Naive thymus-derived CD4-positive, alpha-beta T cell (primary cell): Measurements from ENCODE around the gene CETN1. TPM values are rescaled to one million over a fixed set of nuclear protein-coding genes. Genes with fewer than 3 reads are reported as not detected.
A peak's percentile ranks its signal among the peaks of the same experiment; 100 is the strongest.

ENCODE experiments used
- ATAC-seq: fragments of 150-1000 bp; cut with Tn5 transposase; 2 replicates; pipeline ENCODE4 v1.10.0; 2021; ENCODE audit warnings: mild to moderate bottlenecking, moderate library complexity
- CTCF ChIA-PET: fragments of 350-600 bp; sonication (Branson Sonifier 250); formaldehyde crosslinking; loops from one replicate; lab custom pipeline; 2021; ENCODE audit warnings: antibody characterized with exemption; lab: Charles Lee
- POLR2A ChIA-PET: fragments of 350-600 bp; sonication (Branson Sonifier 250); formaldehyde crosslinking; loops from one replicate; lab custom pipeline; 2021; ENCODE audit warnings: antibody characterized with exemption, inconsistent platforms; lab: Charles Lee
- DNase-seq, 9 donors: peaks; one replicate each; pipeline versions ENCODE4 v3.0.0 to v3.0.0-alpha.2; 2020 to 2022; ENCODE audit warnings: mixed read lengths in 1 of 9
- H3K27ac ChIP-seq: one replicate; pipeline ENCODE4 v1.7.0; 2013; ENCODE audit warnings: mild to moderate bottlenecking, low read depth, low read length, moderate library complexity
- H3K27me3 ChIP-seq, 2 donors: one replicate each; pipeline ENCODE4 v1.7.0; 2013; ENCODE audit warnings: low read length in 2 of 2, mild to moderate bottlenecking in 2 of 2, moderate library complexity in 2 of 2; ENCODE audit not compliant: control insufficient read depth in 2 of 2, insufficient read depth in 2 of 2
- H3K36me3 ChIP-seq, 3 experiments: 1 replicate in 2 of 3; 2 replicates in 1 of 3; pipeline ENCODE4 v1.7.0; 2013; ENCODE audit warnings: low read length in 3 of 3, mild to moderate bottlenecking in 3 of 3, moderate library complexity in 1 of 3; ENCODE audit not compliant: insufficient read depth in 3 of 3, control insufficient read depth in 2 of 3
- H3K4me1 ChIP-seq, 2 donors: one replicate each; pipeline ENCODE4 v1.7.0; 2013; ENCODE audit warnings: low read length in 2 of 2, mild to moderate bottlenecking in 2 of 2, moderate library complexity in 1 of 2; ENCODE audit not compliant: control insufficient read depth in 2 of 2, insufficient read depth in 2 of 2
- H3K4me3 ChIP-seq: 2 replicates; pipeline ENCODE4 v1.7.0; 2013; ENCODE audit warnings: mild to moderate bottlenecking, low read length
- H3K9me3 ChIP-seq, 3 experiments: 1 replicate in 2 of 3; 2 replicates in 1 of 3; pipeline ENCODE4 v1.7.0; 2013; ENCODE audit warnings: low read length in 3 of 3; ENCODE audit not compliant: control insufficient read depth in 2 of 3
- H3K27ac Mint-ChIP-seq, 9 donors: one replicate each; pipeline ENCODE4 v1.8.0; 2020 to 2022; ENCODE audit warnings: mixed read lengths in 9 of 9, mild to moderate bottlenecking in 8 of 9, moderate library complexity in 5 of 9, inconsistent platforms in 2 of 9
- H3K27me3 Mint-ChIP-seq, 5 donors: one replicate each; pipeline ENCODE4 v1.8.0; 2021 to 2022; ENCODE audit warnings: mixed read lengths in 5 of 5, mild to moderate bottlenecking in 1 of 5
- H3K36me3 Mint-ChIP-seq, 5 donors: one replicate each; pipeline ENCODE4 v1.8.0; 2020 to 2022; ENCODE audit warnings: mixed read lengths in 5 of 5, mild to moderate bottlenecking in 3 of 5, inconsistent platforms in 1 of 5
- H3K4me1 Mint-ChIP-seq, 7 donors: one replicate each; pipeline ENCODE4 v1.8.0; 2020 to 2022; ENCODE audit warnings: mixed read lengths in 7 of 7, mild to moderate bottlenecking in 3 of 7, inconsistent platforms in 1 of 7
- H3K4me3 Mint-ChIP-seq, 10 donors: one replicate each; pipeline ENCODE4 v1.8.0; 2020 to 2022; ENCODE audit warnings: mild to moderate bottlenecking in 10 of 10, mixed read lengths in 10 of 10, moderate library complexity in 6 of 10, inconsistent platforms in 2 of 10
- H3K9me3 Mint-ChIP-seq, 11 donors: one replicate each; pipeline ENCODE4 v1.8.0; 2020 to 2022; ENCODE audit warnings: mixed read lengths in 11 of 11, mild to moderate bottlenecking in 4 of 11, inconsistent platforms in 1 of 11, moderate library complexity in 1 of 11
- intact Hi-C, 2 donors: fragments of 100-400 bp; cut with micrococcal nuclease; formaldehyde crosslinking; loops; one replicate each; pipeline ENCODE4 v1.15.1; 2023
- polyA plus RNA-seq, 2 donors: library from polyadenylated mRNA; unstranded; fragments of 300-500 nt; fragmentation: Illumina TruSeq; gene quantifications; one replicate each; pipeline ENCODE4 v1.2.3, GENCODE V29; 2021
- total RNA-seq, 6 experiments: library from RNA in 5 of 6; stranded (reverse) in 5 of 6; gene quantifications; 1 replicate in 5 of 6; 2 replicates in 1 of 6; pipeline ENCODE4 v1.2.3 and lab custom pipeline; 2021 to 2026

Gene CETN1
- total and polyA plus RNA-seq, 7 experiments from 2014 or later, result not detected

- Histone ChIP-seq H3K4me3 (no peak overlapping the region), H3K9me3 (no peaks in the 10 kb centered on the region), H3K27me3 (no peaks in the 10 kb centered on the region), H3K4me1 (no peaks in the 10 kb centered on the region), H3K27ac (no peak overlapping the region), H3K36me3 (no peaks in the 10 kb centered on the region)
- ATAC-seq, result peak; percentile 65
- Mint-ChIP-seq H3K4me1 (no peaks in the 10 kb centered on the region), H3K36me3 (no peaks in the 10 kb centered on the region), H3K4me3 (no peak overlapping the region), H3K9me3 (no peaks in the 10 kb centered on the region), H3K27me3 (peaks cover 0 to 21% (median 0%) of the 10 kb centered on the region in 5 donors), H3K27ac (no peak overlapping the region)
- DNase-seq, result peak in 6 of 9 donors; percentile 7 to 41 (median 25)
- intact Hi-C loops, result loop anchor here (2.0 to 5.0 kb wide), 3 partner anchors 20 to 504 kb away; partner anchors contain the start of gene CLUL1 (in 2 of the 2)
- ChIA-PET CTCF (interaction anchor here (0.7 kb wide), 1 partner anchor 9 kb away, joined by 3 read pairs; no protein-coding TSS in a partner anchor), POLR2A (interaction anchor here (0.7 kb wide), 1 partner anchor 349 kb away, joined by 3 read pairs; the partner anchor contains the start of gene THOC1)
Measured at GRCh38 chr18:616380-616995, 36.3 kb downstream of the CETN1 start.

DNA sequence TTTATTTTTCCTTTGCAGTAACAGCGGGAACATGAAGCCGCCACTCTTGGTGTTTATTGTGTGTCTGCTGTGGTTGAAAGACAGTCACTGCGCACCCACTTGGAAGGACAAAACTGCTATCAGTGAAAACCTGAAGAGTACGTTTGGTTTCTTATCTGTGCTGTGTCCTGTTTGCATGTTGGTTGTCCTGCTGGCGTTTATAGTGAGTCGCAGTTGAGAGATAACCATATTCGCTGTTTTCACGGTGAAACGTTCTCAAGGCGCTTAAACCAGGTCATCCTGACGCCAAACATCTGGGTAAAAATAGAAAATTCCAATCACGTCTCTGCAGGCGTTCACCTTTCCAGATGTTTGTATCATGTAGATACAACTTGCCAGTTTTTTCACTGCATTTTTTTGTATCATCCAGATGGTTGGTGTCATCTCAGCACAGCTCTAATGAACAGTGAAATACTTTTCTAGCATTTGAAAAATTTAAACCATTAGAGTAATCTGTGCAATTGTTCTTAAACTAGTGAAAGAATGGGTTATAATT, 37.9 kb downstream of the CETN1 start:
- no peaks in the 10 kb centered on the region for H3K4me1 Mint-ChIP-seq
- H3K9me3 ChIP-seq, result no peaks in the 10 kb centered on the region
- intact Hi-C loops, result loop anchor here (2.0 to 5.0 kb wide), 3 partner anchors 21 to 506 kb away; partner anchors contain the start of gene CLUL1 (in 2 of the 2)
- no peak overlapping the region for H3K4me3 Mint-ChIP-seq
- H3K4me1 ChIP-seq, result no peaks in the 10 kb centered on the region
- peaks cover 0 to 29% (median 5%) of the 10 kb centered on the region in 5 donors for H3K27me3 Mint-ChIP-seq
- H3K27ac Mint-ChIP-seq, result no peak overlapping the region
- H3K27ac ChIP-seq, result no peak overlapping the region
- H3K9me3 Mint-ChIP-seq, result no peaks in the 10 kb centered on the region
- H3K27me3 ChIP-seq, result no peaks in the 10 kb centered on the region
- no peaks in the 10 kb centered on the region for H3K36me3 ChIP-seq
- ChIA-PET POLR2A (no interaction called here), CTCF (interaction anchor here (1.6 kb wide), 1 partner anchor 221 kb away, joined by 4 read pairs; no protein-coding TSS in a partner anchor)
- ATAC-seq (no peak), DNase-seq (no peak)
- no peaks in the 10 kb centered on the region for H3K36me3 Mint-ChIP-seq
- H3K4me3 ChIP-seq, result no peak overlapping the region

- Histone ChIP-seq H3K4me3 (no peak overlapping the region), H3K36me3 (no peaks in the 10 kb centered on the region), H3K9me3 (no peaks in the 10 kb centered on the region), H3K27ac (no peak overlapping the region), H3K4me1 (no peaks in the 10 kb centered on the region), H3K27me3 (no peaks in the 10 kb centered on the region)
- no peak for ATAC-seq
- H3K4me1 Mint-ChIP-seq, result no peaks in the 10 kb centered on the region
- peaks cover 0 to 30% (median 5%) of the 10 kb centered on the region in 5 donors for H3K27me3 Mint-ChIP-seq
- no peak overlapping the region for H3K27ac Mint-ChIP-seq
- ChIA-PET POLR2A (no interaction called here), CTCF (interaction anchor here (1.6 kb wide), 1 partner anchor 220 kb away, joined by 4 read pairs; no protein-coding TSS in a partner anchor)
- intact Hi-C loops, result loop anchor here (5.0 kb wide), 2 partner anchors 121 to 506 kb away; no protein-coding TSS in a partner anchor
- no peaks in the 10 kb centered on the region for H3K36me3 Mint-ChIP-seq
- H3K4me3 Mint-ChIP-seq, result no peak overlapping the region
- no peak for DNase-seq
- H3K9me3 Mint-ChIP-seq, result no peaks in the 10 kb centered on the region
Measured at GRCh38 chr18:618618-619017, 38.4 kb downstream of the CETN1 start.

DNA sequence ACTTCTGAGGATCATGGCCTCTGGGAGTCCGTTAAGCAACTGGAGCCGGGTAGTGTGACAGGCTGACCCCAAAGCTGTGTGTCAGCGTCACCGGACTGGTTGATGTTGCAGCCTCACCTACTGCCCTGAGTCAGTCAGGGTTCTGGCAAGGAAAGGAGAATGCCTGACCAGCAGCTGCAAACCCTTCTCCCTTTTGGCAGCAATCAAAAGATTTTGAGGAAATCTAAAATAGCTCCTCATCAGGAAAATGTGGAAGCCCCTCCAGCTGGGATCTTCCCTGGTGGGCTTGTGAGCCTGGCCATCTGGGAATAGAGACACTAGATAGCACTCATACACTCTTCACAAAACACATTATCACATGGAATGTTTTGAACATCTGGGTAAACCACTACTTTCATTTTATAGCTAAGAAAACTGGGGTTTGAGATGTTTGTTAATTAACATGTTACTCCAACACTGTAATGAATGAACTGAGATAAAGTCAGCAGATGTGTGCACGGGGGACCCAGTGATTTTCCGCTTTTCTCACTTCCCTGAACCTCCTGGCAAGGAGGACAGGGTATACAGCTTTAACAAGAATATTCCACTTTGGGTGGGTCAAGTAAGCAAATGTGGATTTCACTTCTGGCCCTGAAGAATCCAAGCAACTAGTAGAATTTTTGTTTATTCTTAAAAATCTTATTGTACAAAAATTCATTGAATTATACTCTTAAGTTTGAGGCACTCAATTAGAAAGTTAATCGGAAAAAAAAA, 41.3 kb downstream of the CETN1 start:
- Mint-ChIP-seq H3K4me1 (peaks cover 0 to 2% (median 0%) of the 10 kb centered on the region in 7 donors), H3K36me3 (no peaks in the 10 kb centered on the region), H3K27me3 (peaks cover 0 to 47% (median 5%) of the 10 kb centered on the region in 5 donors), H3K4me3 (no peak overlapping the region), H3K27ac (no peak overlapping the region), H3K9me3 (no peaks in the 10 kb centered on the region)
- CTCF ChIA-PET, result no interaction called here
- intact Hi-C loops, result loop anchor here in 1 of 2 donors (10.0 kb wide), 2 partner anchors 343 to 1923 kb away; no protein-coding TSS in a partner anchor
- Histone ChIP-seq H3K9me3 (no peaks in the 10 kb centered on the region), H3K4me1 (no peaks in the 10 kb centered on the region), H3K27me3 (no peaks in the 10 kb centered on the region), H3K27ac (no peak overlapping the region), H3K4me3 (no peak overlapping the region), H3K36me3 (no peaks in the 10 kb centered on the region)
- POLR2A ChIA-PET, result no interaction called here
- DNase-seq, result no peak
- ATAC-seq, result no peak

- intact Hi-C loops, result loop anchor here in 1 of 2 donors (10.0 kb wide), 2 partner anchors 343 to 1923 kb away; no protein-coding TSS in a partner anchor
- H3K27ac Mint-ChIP-seq, result no peak overlapping the region
- no peak overlapping the region for H3K4me3 Mint-ChIP-seq
- H3K9me3 ChIP-seq, result no peaks in the 10 kb centered on the region
- H3K9me3 Mint-ChIP-seq, result no peaks in the 10 kb centered on the region
- no peaks in the 10 kb centered on the region for H3K36me3 ChIP-seq
- no peaks in the 10 kb centered on the region for H3K27me3 ChIP-seq
- no peak overlapping the region for H3K4me3 ChIP-seq
- peaks cover 0 to 50% (median 5%) of the 10 kb centered on the region in 5 donors for H3K27me3 Mint-ChIP-seq
- H3K4me1 ChIP-seq, result no peaks in the 10 kb centered on the region
- ChIA-PET CTCF (interaction anchor here (0.6 kb wide), 1 partner anchor 1010 kb away, joined by 4 read pairs; no protein-coding TSS in a partner anchor), POLR2A (interaction anchor here (0.6 kb wide), 1 partner anchor 413 kb away, joined by 3 read pairs; no protein-coding TSS in a partner anchor)
- peaks cover 0 to 2% (median 0%) of the 10 kb centered on the region in 7 donors for H3K4me1 Mint-ChIP-seq
- no peaks in the 10 kb centered on the region for H3K36me3 Mint-ChIP-seq
- no peak overlapping the region for H3K27ac ChIP-seq
- DNase-seq, result no peak
- no peak for ATAC-seq
Measured at GRCh38 chr18:622289-622688, 42.1 kb downstream of the CETN1 start.
